ENCODE measurements around the gene ZNF541.

DNA sequence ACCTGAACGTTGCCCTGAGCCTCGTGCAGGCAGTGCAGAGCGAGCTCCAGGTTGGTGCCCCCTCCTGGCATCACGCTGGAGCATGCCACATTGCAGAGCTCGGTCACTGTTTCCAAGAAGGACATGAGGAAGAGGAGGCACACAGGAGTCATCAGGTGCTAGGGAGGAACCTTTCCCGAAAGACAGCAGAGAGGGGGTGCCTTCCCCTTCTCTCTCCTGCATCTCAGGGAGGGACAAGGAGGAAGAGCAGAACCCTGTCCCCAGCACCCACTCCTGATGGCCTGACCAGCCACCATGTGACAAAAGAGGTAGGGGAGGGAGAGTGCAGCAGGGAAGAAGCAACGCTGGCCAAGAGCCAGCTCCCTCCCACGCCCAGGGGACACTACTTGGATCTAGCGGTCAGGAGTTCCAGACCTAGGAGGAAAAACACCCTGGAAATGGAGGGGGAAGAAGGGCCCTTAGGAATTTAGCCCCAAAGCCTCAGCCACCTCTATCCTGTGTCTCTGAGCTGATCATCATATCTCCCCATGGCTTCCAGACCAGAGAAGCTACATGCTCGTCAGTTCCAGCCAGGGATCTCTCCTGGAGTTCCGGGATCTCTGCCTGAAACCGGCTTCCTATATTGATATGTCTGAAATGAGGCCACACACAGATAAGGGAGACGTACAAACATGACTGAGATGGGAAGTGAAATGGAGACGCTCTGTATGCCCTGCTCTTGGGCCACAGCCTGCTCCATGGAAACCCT, 41.1 kb downstream of the ZNF541 start:
- TF ChIP-seq, protein P1, sequence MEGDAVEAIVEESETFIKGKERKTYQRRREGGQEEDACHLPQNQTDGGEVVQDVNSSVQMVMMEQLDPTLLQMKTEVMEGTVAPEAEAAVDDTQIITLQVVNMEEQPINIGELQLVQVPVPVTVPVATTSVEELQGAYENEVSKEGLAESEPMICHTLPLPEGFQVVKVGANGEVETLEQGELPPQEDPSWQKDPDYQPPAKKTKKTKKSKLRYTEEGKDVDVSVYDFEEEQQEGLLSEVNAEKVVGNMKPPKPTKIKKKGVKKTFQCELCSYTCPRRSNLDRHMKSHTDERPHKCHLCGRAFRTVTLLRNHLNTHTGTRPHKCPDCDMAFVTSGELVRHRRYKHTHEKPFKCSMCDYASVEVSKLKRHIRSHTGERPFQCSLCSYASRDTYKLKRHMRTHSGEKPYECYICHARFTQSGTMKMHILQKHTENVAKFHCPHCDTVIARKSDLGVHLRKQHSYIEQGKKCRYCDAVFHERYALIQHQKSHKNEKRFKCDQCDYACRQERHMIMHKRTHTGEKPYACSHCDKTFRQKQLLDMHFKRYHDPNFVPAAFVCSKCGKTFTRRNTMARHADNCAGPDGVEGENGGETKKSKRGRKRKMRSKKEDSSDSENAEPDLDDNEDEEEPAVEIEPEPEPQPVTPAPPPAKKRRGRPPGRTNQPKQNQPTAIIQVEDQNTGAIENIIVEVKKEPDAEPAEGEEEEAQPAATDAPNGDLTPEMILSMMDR (IDR thresholded peaks at IDR 0.05) = no peak
- no peak for TF ChIP-seq POLR2A (IDR thresholded peaks at IDR 0.05; ENCODE audit: low read depth)
- TF ChIP-seq POLR2AphosphoS5 (IDR thresholded peaks at IDR 0.05) = no peak
- TF ChIP-seq EP300 (IDR thresholded peaks at IDR 0.05) = no peak
